Measurements from ENCODE around the gene CETP. TPM values are rescaled to one million over a fixed set of nuclear protein-coding genes. Genes with fewer than 3 reads are reported as not detected.

Gene CETP
- total RNA-seq, 2 donors from 2014 or later = not detected

DNA sequence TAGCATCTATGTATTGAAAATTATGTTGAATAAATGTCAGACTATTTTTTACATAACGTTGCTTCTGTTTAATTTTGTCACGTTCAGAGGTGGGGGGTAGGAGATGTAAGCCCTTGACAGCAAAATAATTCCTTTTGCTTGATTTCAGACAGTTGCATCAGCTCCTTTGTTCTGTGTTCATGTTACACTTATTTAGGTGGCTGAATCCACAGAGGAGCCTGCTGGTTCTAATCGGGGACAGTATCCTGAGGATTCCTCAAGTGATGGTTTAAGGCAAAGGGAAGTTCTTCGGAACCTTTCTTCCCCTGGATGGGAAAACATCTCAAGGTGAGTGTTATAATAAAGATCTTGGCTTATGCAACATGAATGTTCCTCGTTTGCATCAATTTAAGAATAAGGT, 25.3 kb upstream of the CETP start:
- TF ChIP-seq, protein P1, sequence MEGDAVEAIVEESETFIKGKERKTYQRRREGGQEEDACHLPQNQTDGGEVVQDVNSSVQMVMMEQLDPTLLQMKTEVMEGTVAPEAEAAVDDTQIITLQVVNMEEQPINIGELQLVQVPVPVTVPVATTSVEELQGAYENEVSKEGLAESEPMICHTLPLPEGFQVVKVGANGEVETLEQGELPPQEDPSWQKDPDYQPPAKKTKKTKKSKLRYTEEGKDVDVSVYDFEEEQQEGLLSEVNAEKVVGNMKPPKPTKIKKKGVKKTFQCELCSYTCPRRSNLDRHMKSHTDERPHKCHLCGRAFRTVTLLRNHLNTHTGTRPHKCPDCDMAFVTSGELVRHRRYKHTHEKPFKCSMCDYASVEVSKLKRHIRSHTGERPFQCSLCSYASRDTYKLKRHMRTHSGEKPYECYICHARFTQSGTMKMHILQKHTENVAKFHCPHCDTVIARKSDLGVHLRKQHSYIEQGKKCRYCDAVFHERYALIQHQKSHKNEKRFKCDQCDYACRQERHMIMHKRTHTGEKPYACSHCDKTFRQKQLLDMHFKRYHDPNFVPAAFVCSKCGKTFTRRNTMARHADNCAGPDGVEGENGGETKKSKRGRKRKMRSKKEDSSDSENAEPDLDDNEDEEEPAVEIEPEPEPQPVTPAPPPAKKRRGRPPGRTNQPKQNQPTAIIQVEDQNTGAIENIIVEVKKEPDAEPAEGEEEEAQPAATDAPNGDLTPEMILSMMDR (IDR thresholded peaks at IDR 0.05) = no peak
- peaks cover 42% of the 10 kb centered on the region for H3K36me3 ChIP-seq
- H3K9me3 ChIP-seq = no peaks in the 10 kb centered on the region
- no peaks in the 10 kb centered on the region for H3K27me3 ChIP-seq (replicated peaks; ENCODE audit: insufficient read depth)
- DNase-seq (ENCODE audit: low spot score) = no peak
- ATAC-seq (ENCODE audit: insufficient number of reproducible peaks, low FRiP score, low read depth) = no peak
- peaks cover 12 to 34% of the 10 kb centered on the region in 2 donors for H3K4me1 ChIP-seq (ENCODE audit: control insufficient read depth in 1 of 2, low read depth in 2 of 2)
- H3K4me3 ChIP-seq = no peak overlapping the region
- no peak overlapping the region for H3K27ac ChIP-seq

DNA sequence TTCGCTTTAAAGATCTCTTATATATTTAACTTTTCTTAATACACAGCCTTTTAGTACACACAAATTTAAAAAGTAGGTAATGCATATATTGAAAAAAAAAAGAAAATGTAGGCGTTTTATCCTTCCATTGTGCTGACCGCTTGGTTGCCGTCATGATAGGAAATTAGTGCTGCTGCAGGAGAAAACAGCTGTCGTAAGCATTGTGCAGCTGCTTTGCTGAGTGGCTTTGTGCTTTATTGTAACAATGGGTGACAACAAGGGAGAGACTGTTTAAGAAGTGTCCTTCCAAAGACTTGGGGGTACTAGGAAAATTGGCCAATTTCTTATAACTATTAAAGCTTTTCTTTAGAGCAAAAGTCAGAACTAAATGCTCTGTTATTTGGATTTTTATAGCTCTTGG, 24.8 kb upstream of the CETP start:
- no peak overlapping the region for H3K27ac ChIP-seq
- ATAC-seq (ENCODE audit: insufficient number of reproducible peaks, low FRiP score, low read depth) = no peak
- no peaks in the 10 kb centered on the region for H3K27me3 ChIP-seq (replicated peaks; ENCODE audit: insufficient read depth)
- H3K36me3 ChIP-seq = peaks cover 46% of the 10 kb centered on the region
- no peaks in the 10 kb centered on the region for H3K9me3 ChIP-seq
- H3K4me3 ChIP-seq = no peak overlapping the region
- DNase-seq (ENCODE audit: low spot score) = no peak
- H3K4me1 ChIP-seq (ENCODE audit: control insufficient read depth in 1 of 2, low read depth in 2 of 2) = peaks cover 12 to 32% of the 10 kb centered on the region in 2 donors
- TF ChIP-seq, protein P1 (IDR thresholded peaks at IDR 0.05) = no peak

DNA sequence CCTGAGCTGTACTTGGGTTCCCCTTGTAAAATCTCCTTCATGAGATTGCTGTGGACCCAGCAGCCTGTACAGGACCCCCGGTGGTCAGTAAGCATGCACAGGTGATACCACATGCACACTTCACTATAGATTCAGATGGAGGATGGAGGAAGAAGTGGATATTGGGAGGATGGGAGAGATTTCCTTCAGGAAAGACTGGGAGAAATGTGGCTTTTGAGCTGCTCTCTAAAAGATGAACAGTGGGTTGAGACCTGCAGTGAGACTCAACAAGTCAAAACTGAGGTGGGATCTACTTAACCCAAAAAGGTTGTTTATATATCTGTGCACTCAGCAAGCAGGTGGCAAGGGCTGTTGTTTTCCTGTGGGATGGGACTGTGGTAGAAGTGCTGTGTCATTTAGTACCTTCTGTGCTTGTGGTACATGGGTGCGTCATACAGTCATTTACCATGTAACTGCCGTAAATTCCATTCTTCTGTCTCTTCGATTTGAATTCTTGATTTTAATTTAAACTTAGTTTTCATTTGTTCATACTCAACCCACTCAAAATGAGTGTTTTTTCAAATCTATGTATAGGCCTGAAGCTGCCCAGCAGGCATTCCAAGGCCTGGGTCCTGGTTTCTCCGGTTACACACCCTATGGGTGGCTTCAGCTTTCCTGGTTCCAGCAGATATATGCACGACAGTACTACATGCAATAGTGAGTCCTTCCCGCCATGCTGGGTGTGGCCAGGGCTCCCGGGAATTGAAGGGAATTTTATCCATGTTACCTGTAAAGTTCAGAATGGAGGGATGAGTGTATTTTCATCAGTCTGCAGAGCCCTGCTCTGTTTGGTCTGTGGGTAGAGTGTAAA, 22.9 kb upstream of the CETP start:
- peaks cover 61% of the 10 kb centered on the region for H3K36me3 ChIP-seq

DNA sequence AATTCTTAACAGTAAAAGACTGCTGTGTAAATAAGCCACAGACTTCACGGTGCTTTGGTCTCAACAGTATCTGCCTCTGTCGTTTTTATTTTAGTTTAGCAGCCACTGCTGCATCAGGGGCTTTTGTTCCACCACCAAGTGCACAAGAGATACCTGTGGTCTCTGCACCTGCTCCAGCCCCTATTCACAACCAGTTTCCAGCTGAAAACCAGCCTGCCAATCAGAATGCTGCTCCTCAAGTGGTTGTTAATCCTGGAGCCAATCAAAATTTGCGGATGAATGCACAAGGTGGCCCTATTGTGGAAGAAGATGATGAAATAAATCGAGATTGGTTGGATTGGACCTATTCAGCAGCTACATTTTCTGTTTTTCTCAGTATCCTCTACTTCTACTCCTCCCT, 21.9 kb upstream of the CETP start:
- TF ChIP-seq, protein P1 (IDR thresholded peaks at IDR 0.05) = no peak
- H3K4me3 ChIP-seq = no peak overlapping the region
- H3K27ac ChIP-seq = no peak overlapping the region
- peaks cover 8 to 25% of the 10 kb centered on the region in 2 donors for H3K4me1 ChIP-seq (ENCODE audit: control insufficient read depth in 1 of 2, low read depth in 2 of 2)
- no peaks in the 10 kb centered on the region for H3K9me3 ChIP-seq
- H3K27me3 ChIP-seq (replicated peaks; ENCODE audit: insufficient read depth) = no peaks in the 10 kb centered on the region
- DNase-seq (ENCODE audit: low spot score) (no peak), ATAC-seq (ENCODE audit: insufficient number of reproducible peaks, low FRiP score, low read depth) (no peak)
- H3K36me3 ChIP-seq = peaks cover 64% of the 10 kb centered on the region

More for the DNA sequence above, 22.9 kb upstream of the CETP start:
- H3K27ac ChIP-seq = no peak overlapping the region
- H3K4me3 ChIP-seq = no peak overlapping the region
- TF ChIP-seq, protein P1 (IDR thresholded peaks at IDR 0.05) = no peak
- DNase-seq (ENCODE audit: low spot score) = no peak
- no peak for ATAC-seq (ENCODE audit: insufficient number of reproducible peaks, low FRiP score, low read depth)
- H3K27me3 ChIP-seq (replicated peaks; ENCODE audit: insufficient read depth) = no peaks in the 10 kb centered on the region
- no peaks in the 10 kb centered on the region for H3K9me3 ChIP-seq
- peaks cover 10 to 30% of the 10 kb centered on the region in 2 donors for H3K4me1 ChIP-seq (ENCODE audit: control insufficient read depth in 1 of 2, low read depth in 2 of 2)

DNA sequence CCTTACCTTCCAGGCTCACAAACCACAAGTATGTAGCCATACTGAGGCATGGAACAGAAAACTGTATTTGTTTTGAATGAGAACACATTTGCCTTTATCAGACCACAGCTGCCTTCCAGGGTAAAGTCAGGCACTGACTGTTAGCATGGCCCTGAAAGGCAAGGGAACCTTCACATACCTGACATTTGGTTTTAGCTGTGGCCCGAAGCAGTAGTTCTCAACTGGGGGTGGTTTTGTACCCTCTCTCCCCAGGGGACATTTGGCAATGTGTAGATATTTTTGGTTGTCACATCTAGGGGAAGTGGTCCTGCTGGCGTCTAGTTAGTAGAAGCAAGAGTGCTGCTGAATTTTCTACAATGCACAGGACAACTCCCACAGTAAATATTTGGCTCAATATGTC, 20.7 kb upstream of the CETP start:
- TF ChIP-seq, protein P1 (IDR thresholded peaks at IDR 0.05) = no peak
- Histone ChIP-seq H3K9me3 (no peaks in the 10 kb centered on the region), H3K4me1 (ENCODE audit: control insufficient read depth in 1 of 2, low read depth in 2 of 2) (peaks cover 0 to 20% of the 10 kb centered on the region in 2 donors), H3K27ac (no peak overlapping the region), H3K4me3 (no peak overlapping the region), H3K27me3 (replicated peaks; ENCODE audit: insufficient read depth) (no peaks in the 10 kb centered on the region), H3K36me3 (peaks cover 70% of the 10 kb centered on the region)
- DNase-seq (ENCODE audit: low spot score) = no peak
- ATAC-seq (ENCODE audit: insufficient number of reproducible peaks, low FRiP score, low read depth) = no peak

Measured in thoracic aorta (tissue), 2 donors.